CD4-positive, alpha-beta T cell treated with Interleukin-10 for 1 hour (primary cell): Measurements from ENCODE around the gene ABHD16B.

Experiments used
- DNase-seq: peaks from one replicate; pipeline ENCODE4 v3.0.0-alpha.2; 2020

ABHD16B gene

GRCh38 chr20:63897978-63898561 is 36.8 kb downstream of the ABHD16B start:
- DNase-seq = no peak

DNA sequence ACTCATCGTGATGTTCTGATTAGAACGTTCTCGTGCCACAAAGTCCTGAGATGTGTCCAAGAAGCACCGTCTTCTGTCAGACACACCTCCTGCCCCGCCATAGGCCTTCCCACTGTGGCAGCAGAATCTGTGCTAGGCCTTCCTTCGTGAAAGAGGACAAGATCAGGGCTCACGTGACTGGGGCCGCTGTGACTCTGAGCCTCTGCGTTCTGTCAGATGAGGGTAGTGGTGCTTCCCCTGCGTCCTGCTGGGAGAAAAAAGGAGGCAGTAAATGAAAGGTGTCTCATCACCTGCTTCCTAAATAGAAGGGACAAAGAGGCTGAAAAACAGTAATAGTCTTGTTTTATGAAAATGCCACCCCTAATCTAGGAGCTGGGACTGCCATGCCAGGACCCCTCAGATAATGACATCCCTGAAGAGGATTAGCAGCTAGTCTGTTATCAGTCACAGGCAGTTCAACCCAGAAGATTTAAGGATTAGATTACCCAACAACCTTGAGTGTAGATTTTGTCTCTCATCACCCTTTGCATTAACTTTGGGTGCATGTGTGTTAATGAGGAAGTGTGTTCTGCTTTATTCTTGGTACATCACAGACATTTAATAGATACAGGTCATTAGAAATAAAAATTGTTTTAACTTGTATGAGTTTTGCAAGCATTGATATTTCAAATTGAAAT is 37.7 kb downstream of the ABHD16B start:
- DNase-seq = no peak

GRCh38 chr20:63900413-63900812 is 39.1 kb downstream of the ABHD16B start:
- no peak for DNase-seq

DNA sequence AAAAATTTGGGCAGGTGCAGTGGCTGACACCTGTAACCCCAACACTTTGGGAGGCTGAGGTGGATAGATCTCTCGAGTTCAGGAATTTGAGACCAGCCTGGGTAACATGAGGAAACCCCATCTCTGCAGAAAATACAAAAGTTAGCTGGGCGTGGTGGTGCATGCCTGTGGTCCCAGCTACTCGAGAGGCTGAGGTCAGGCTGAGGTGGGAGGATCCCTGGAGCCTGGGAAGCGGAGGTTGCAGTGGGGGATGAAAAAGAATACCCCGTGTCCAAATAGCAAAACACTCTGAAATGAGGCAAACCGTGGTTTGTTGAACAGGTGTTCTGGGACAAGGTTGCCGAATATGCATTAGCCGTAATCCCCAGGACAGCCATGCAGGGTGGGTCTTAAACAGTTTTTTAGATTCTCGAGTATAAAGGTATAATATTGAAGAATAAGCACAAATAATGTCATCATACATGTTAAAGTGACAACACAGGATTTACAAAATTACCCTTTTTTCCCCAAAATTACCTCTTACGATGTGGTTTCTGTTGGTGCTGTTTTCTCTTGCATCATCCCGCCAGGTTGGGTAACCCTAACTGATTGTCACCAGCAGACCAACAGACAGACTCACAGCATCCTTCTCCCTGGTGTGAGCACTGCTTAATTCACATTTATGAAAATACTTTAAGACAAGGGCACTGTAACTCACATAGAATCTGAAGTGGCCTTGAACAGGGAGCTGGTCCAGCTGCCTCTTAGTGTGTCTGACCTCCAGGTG is 42.7 kb downstream of the ABHD16B start:
- no peak for DNase-seq

DNA sequence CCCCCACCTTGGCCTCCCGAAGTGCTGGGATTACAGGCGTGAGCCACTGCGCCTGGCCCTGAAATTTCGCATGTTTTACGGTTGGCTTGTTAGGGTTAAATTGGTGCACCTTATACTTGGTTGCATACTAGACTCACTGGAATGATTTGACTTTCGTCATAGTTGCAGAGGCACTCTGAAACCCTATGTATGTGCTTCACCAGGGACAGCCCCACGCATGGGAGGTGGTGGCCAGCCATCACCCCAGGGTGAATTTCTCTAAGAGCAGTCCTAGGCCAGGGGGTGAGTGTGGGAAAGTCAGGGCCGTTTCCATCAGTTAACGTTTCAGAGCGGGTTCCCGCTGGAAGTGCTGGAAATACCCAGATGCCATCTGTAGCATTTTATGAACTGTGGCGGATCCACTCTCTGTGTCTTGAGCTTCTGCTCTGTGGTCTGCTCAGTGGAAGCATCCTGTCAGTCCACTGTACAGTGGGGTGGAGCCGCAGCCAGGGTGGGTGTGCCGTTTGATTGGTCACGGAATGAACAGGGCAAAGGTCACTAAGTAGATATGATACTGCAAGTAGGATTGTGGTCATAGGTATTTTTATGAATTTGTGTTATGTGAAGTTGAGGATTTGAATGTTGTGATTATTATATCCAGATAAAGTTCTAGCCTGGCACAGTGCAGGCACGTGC is 46.8 kb downstream of the ABHD16B start:
- DNase-seq = no peak

DNA sequence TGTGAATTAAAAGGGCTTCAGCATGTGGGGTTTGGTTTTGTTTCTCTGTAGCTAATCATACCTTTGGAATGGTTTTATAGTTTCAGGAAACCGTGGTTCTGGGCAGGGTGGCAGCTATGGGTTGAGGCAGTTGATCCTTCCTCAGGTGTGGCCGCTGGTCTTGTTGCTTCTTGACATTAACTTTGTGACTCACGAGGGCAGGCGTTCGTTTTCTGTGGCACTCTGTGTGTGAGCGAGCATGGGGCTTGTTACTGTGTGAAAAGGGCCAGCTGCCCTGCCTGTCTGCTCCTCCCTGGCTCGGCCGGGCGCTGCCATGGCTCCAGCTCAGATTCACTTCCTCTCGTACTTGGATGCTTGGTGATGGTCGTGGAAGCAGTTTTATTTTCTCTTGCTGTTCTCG is 49.9 kb downstream of the ABHD16B start:
- no peak for DNase-seq
